OCI-LY3 (cell line): ENCODE measurements around the gene PSMD14.

Experiments used
- H2AFZ ChIP-seq: fragments of 200-600, 300-600 bp; shearing (Covaris generic); 2 replicates; pipeline ENCODE4 v1.6.0; 2014; ENCODE audit warnings: antibody characterized with exemption, low read depth, low read length
- H3K27ac ChIP-seq: fragments of 200-600, 300-600 bp; sonication (generic); 2 replicates; pipeline ENCODE4 v1.5.1; 2014; ENCODE audit warnings: mild to moderate bottlenecking, low read length, moderate library complexity, mixed read lengths
- H3K27me3 ChIP-seq: fragments of 200-600, 300-600 bp; sonication (generic); 2 replicates; pipeline ENCODE4 v1.6.1; 2014; ENCODE audit warnings: low read depth, low read length, mixed read lengths
- H3K36me3 ChIP-seq: fragments of 200-600, 300-600 bp; sonication (generic); replicated peaks from 2 replicates; pipeline ENCODE3; 2014; ENCODE audit warnings: low read depth, low read length, mixed read lengths
- H3K4me1 ChIP-seq: fragments of 300-600, 200-600 bp; sonication (generic); 2 replicates; pipeline ENCODE4 v1.6.1; 2014; ENCODE audit warnings: low read length, mixed read lengths
- H3K4me2 ChIP-seq: fragments of 200-600, 300-600 bp; sonication (generic); 2 replicates; pipeline ENCODE4 v1.6.1; 2014; ENCODE audit warnings: low read length, mixed read lengths
- H3K4me3 ChIP-seq: fragments of 300-600, 200-600 bp; sonication (generic); 2 replicates; pipeline ENCODE4 v1.5.1; 2014; ENCODE audit warnings: antibody characterized with exemption, mild to moderate bottlenecking, low read length, moderate library complexity
- H3K79me2 ChIP-seq: fragments of 300-600, 200-600 bp; shearing (Covaris generic); 2 replicates; pipeline ENCODE4 v1.6.1; 2014; ENCODE audit warnings: mild to moderate bottlenecking, low read length, mixed read lengths
- H3K9ac ChIP-seq: fragments of 300-600, 200-600 bp; shearing (Covaris generic); 2 replicates; pipeline ENCODE4 v1.6.0; 2014; ENCODE audit warnings: mild to moderate bottlenecking, low read length, moderate library complexity
- H3K9me3 ChIP-seq: fragments of 200-600, 300-600 bp; shearing (Covaris generic); 2 replicates; pipeline ENCODE4 v1.6.1; 2014; ENCODE audit warnings: low read length, mixed read lengths; ENCODE audit not compliant: insufficient read depth
- H4K20me1 ChIP-seq: fragments of 200-600, 300-600 bp; sonication (generic); 2 replicates; pipeline ENCODE4 v1.6.1; 2016; ENCODE audit warnings: low read length, mixed read lengths; ENCODE audit not compliant: insufficient read depth
- CTCF ChIP-seq: fragments of 200-600, 300-600 bp; sonication (generic); IDR thresholded peaks from 2 replicates; pipeline ENCODE4 v1.5.1; 2014; ENCODE audit warnings: antibody characterized with exemption, low read length, low read depth
- EZH2phosphoT487 ChIP-seq: fragments of 200-600 bp; shearing (Covaris generic); IDR thresholded peaks from 2 replicates; pipeline ENCODE4 v1.6.1; 2018; ENCODE audit warnings: antibody characterized with exemption, mixed run types, low read depth

PSMD14 gene

GRCh38 chr2:161343235-161343634, 35.0 kb downstream of the PSMD14 start:
- no peak overlapping the region for H3K9ac ChIP-seq
- H3K4me2 ChIP-seq: no peak overlapping the region
- no peak overlapping the region for H3K27ac ChIP-seq
- H3K27me3 ChIP-seq: no peaks in the 10 kb centered on the region
- peaks cover 73% of the 10 kb centered on the region for H3K79me2 ChIP-seq
- H2AFZ ChIP-seq: no peak overlapping the region
- H3K4me1 ChIP-seq: no peaks in the 10 kb centered on the region
- H3K36me3 ChIP-seq: peaks cover 23% of the 10 kb centered on the region
- TF ChIP-seq EZH2phosphoT487 (no peak), CTCF (no peak)
- no peaks in the 10 kb centered on the region for H3K9me3 ChIP-seq
- H3K4me3 ChIP-seq: no peak overlapping the region
- peaks cover 5% of the 10 kb centered on the region; the same call in 1 of the 2 replicates for H4K20me1 ChIP-seq

GRCh38 chr2:161344692-161345091, 36.5 kb downstream of the PSMD14 start:
- H3K9me3 ChIP-seq: no peaks in the 10 kb centered on the region
- peaks cover 79% of the 10 kb centered on the region for H3K79me2 ChIP-seq
- no peaks in the 10 kb centered on the region for H3K27me3 ChIP-seq
- H3K9ac ChIP-seq: no peak overlapping the region
- H3K4me2 ChIP-seq: no peak overlapping the region
- no peak overlapping the region for H3K27ac ChIP-seq
- H2AFZ ChIP-seq: no peak overlapping the region
- no peaks in the 10 kb centered on the region for H3K4me1 ChIP-seq
- H3K4me3 ChIP-seq: no peak overlapping the region
- H4K20me1 ChIP-seq: peaks cover 14% of the 10 kb centered on the region
- TF ChIP-seq CTCF (no peak), EZH2phosphoT487 (no peak)
- peaks cover 17% of the 10 kb centered on the region for H3K36me3 ChIP-seq

GRCh38 chr2:161351678-161352077, 43.5 kb downstream of the PSMD14 start:
- Histone ChIP-seq H3K4me3 (no peak overlapping the region), H3K27me3 (no peaks in the 10 kb centered on the region), H3K36me3 (no peaks in the 10 kb centered on the region), H3K9ac (no peak overlapping the region), H3K27ac (no peak overlapping the region), H3K9me3 (no peaks in the 10 kb centered on the region), H3K4me1 (peaks cover 5% of the 10 kb centered on the region; the same call in 1 of the 2 replicates), H3K79me2 (peaks cover 89% of the 10 kb centered on the region), H2AFZ (no peak overlapping the region), H4K20me1 (peaks cover 49% of the 10 kb centered on the region), H3K4me2 (no peak overlapping the region)
- TF ChIP-seq CTCF (no peak), EZH2phosphoT487 (no peak)

GRCh38 chr2:161352719-161353118, 44.5 kb downstream of the PSMD14 start:
- Histone ChIP-seq H3K36me3 (no peaks in the 10 kb centered on the region), H3K79me2 (peaks cover 86% of the 10 kb centered on the region), H4K20me1 (peaks cover 56% of the 10 kb centered on the region), H3K27me3 (no peaks in the 10 kb centered on the region), H2AFZ (no peak overlapping the region), H3K4me3 (no peak overlapping the region), H3K4me2 (no peak overlapping the region), H3K9me3 (no peaks in the 10 kb centered on the region), H3K4me1 (peaks cover 13% of the 10 kb centered on the region), H3K27ac (no peak overlapping the region), H3K9ac (no peak overlapping the region)
- no peak for TF ChIP-seq CTCF
- TF ChIP-seq EZH2phosphoT487: no peak
